ENCODE results near the gene GNAI3. TPM values are rescaled to one million over a fixed set of nuclear protein-coding genes. Genes with fewer than 3 reads are reported as not detected.
A peak's percentile ranks its signal among the peaks of the same experiment; 100 is the strongest.

The GNAI3 gene
- total and polyA plus RNA-seq, 2 of the 8 experiments (the other 6 are each of a cell fraction or from before 2014, with no cell fraction given) = 4.0 to 9.8 TPM

- no peak overlapping the region for H3K9ac ChIP-seq (replicated peaks in 1 of 4; ENCODE audit: extremely low read depth in 1 of 4, low read depth in 3 of 4, low read length in 3 of 4)
- POLR2A ChIA-PET (ENCODE audit: partially characterized antibody) = interaction anchor here (1.0 kb wide), 1 partner anchor 81 kb away, joined by 3 read pairs; the partner anchor contains the start of gene GNAI3
Measured at GRCh38 chr1:109629372-109630030, 81.1 kb downstream of the GNAI3 start.

More at GRCh38 chr1:109629372-109630030, 81.1 kb downstream of the GNAI3 start:
- Histone ChIP-seq H3K9me3 (ENCODE audit: insufficient read depth in 2 of 2, low read depth in 1 of 2, low read length in 1 of 2) (no peaks in the 10 kb centered on the region), H3K4me2 (ENCODE audit: insufficient read depth in 1 of 2, low read depth in 2 of 2, low read length in 2 of 2) (no peak overlapping the region), H2BK20ac (ENCODE audit: low read length) (no peak overlapping the region), H2AFZ (ENCODE audit: low read length) (no peak overlapping the region), H2BK15ac (ENCODE audit: low read length) (no peak overlapping the region), H3K14ac (ENCODE audit: insufficient read length) (no peak overlapping the region), H4K8ac (ENCODE audit: extremely low read depth, insufficient read depth, low read length) (no peak overlapping the region), H3K27me3 (replicated peaks in 1 of 4; ENCODE audit: control insufficient read depth in 3 of 4, extremely low read depth in 1 of 4, insufficient read depth in 3 of 4, low read length in 3 of 4) (no peaks in the 10 kb centered on the region), H4K5ac (ENCODE audit: insufficient read length, low read depth, low read length) (no peak overlapping the region), H3K4me3 (ENCODE audit: extremely low read depth in 1 of 4, insufficient read depth in 2 of 4, low read depth in 3 of 4, low read length in 4 of 4) (no peak overlapping the region), H3K4me1 (replicated peaks in 1 of 4; ENCODE audit: control insufficient read depth in 3 of 4, insufficient read depth in 4 of 4, low read length in 3 of 4) (peaks cover 0 to 2% (median 0%) of the 10 kb centered on the region in 4 experiments; a peak in 3 of 7 replicates), H3K4ac (replicated peaks; ENCODE audit: insufficient read length, low read depth, low read length) (no peak overlapping the region), H3K79me1 (ENCODE audit: low read depth, low read length) (no peaks in the 10 kb centered on the region), H3K56ac (replicated peaks; ENCODE audit: insufficient read length, low read depth, low read length) (no peak overlapping the region), H3K23ac (ENCODE audit: insufficient read length) (no peak overlapping the region), H3K36me3 (ENCODE audit: control insufficient read depth in 2 of 4, insufficient read depth in 4 of 4, low read length in 3 of 4) (peaks cover 17 to 27% (median 24%) of the 10 kb centered on the region in 4 experiments), H2BK5ac (ENCODE audit: low read depth, low read length) (no peak overlapping the region; the same call in 1 of the 2 replicates), H2BK12ac (ENCODE audit: low read depth, low read length) (no peak overlapping the region), H3K79me2 (ENCODE audit: control insufficient read depth in 1 of 2, insufficient read depth in 2 of 2, low read length in 2 of 2) (peaks cover 0 to 2% of the 10 kb centered on the region in 2 experiments; a peak in 1 of 4 replicates), H2AK5ac (ENCODE audit: low read depth, low read length) (no peak overlapping the region), H2BK120ac (replicated peaks; ENCODE audit: low read depth, low read length) (no peak overlapping the region), H3K23me2 (ENCODE audit: low read depth, low read length) (no peaks in the 10 kb centered on the region), H4K91ac (replicated peaks; ENCODE audit: insufficient read length, low read length) (no peak overlapping the region), H3K18ac (ENCODE audit: extremely low read depth, low read length) (no peak overlapping the region), H3K27ac (ENCODE audit: low read depth, low read length) (no peak overlapping the region), H4K20me1 (replicated peaks in 1 of 2; ENCODE audit: control insufficient read depth in 1 of 2, insufficient read depth in 2 of 2, low read length in 2 of 2) (peaks cover 0 to 21% of the 10 kb centered on the region in 2 experiments)
- 77% methylated on average over 8 of the region's 10 CpGs; no CpG with 5 or more reads in 1 of the 2 experiments for WGBS, 2 experiments (ENCODE audit: extremely low coverage in 1 of 2, insufficient coverage in 1 of 2, insufficient read length in 1 of 2, insufficient replicate concordance in 2 of 2, low coverage in 1 of 2, low lambda C conversion rate in 2 of 2, missing lambda C conversion rate in 1 of 2)
- CTCF ChIA-PET (ENCODE audit: partially characterized antibody) = interaction anchor here (0.6 to 10.4 kb wide), 18 partner anchors 10 to 380 kb away, joined by 3 to 73 read pairs (median 4); partner anchors contain the start of gene GNAI3
- no peak for TF ChIP-seq CTBP2 (IDR thresholded peaks at IDR 0.05; ENCODE audit: borderline replicate concordance, insufficient read depth, insufficient read length, low read length)
- TF ChIP-seq BRCA1 (IDR thresholded peaks at IDR 0.05; ENCODE audit: low read depth, low read length) = no peak
- no peak for FAIRE-seq
- peak in 1 of 2 experiments; percentile 35 for DNase-seq (ENCODE audit: low read depth in 1 of 2, low spot score in 2 of 2)

Measured in H1 (cell line).